WI38 (cell line): ENCODE measurements around the gene TASP1.

Experiments used
- H3K4me3 ChIP-seq: 2 replicates; pipeline ENCODE4 v1.5.1; 2011; ENCODE audit warnings: low read depth, mild to moderate bottlenecking, control low read depth, low read length
- CTCF ChIP-seq: IDR thresholded peaks from 2 replicates; pipeline ENCODE4 v1.5.1; 2012; ENCODE audit warnings: low read depth, mild to moderate bottlenecking, control low read depth, low read length

TASP1 gene

GRCh38 chr20:13567663-13568062 is 71.1 kb downstream of the TASP1 start:
- H3K4me3 ChIP-seq = no peak overlapping the region
- TF ChIP-seq CTCF = no peak

- H3K4me3 ChIP-seq = no peak overlapping the region
- TF ChIP-seq CTCF = no peak
Measured at GRCh38 chr20:13563854-13564253, 74.9 kb downstream of the TASP1 start.

GRCh38 chr20:13554706-13555105 is 84.0 kb downstream of the TASP1 start:
- TF ChIP-seq CTCF = no peak
- H3K4me3 ChIP-seq = no peak overlapping the region

- no peak overlapping the region for H3K4me3 ChIP-seq
- no peak for TF ChIP-seq CTCF
Measured at GRCh38 chr20:13554076-13554475, 84.7 kb downstream of the TASP1 start.

- TF ChIP-seq CTCF = no peak
- H3K4me3 ChIP-seq = no peak overlapping the region
Measured at GRCh38 chr20:13552061-13552460, 86.7 kb downstream of the TASP1 start.

- H3K4me3 ChIP-seq = no peak overlapping the region
- TF ChIP-seq CTCF = no peak
Measured at GRCh38 chr20:13549451-13549850, 89.3 kb downstream of the TASP1 start.

GRCh38 chr20:13546497-13547131 is 92.1 kb downstream of the TASP1 start:
- H3K4me3 ChIP-seq = no peak overlapping the region
- peak; percentile 63 for TF ChIP-seq CTCF
